ENCODE results near the gene HELZ. TPM values are rescaled to one million over a fixed set of nuclear protein-coding genes. Genes with fewer than 3 reads are reported as not detected.
"Not testable (repeated sequence)": the region's sequence is repeated elsewhere in the genome, so short reads cannot be mapped to it uniquely, and the experiment has no call there.

Gene HELZ
- total RNA-seq, 1 donor from 2014 or later: 28.8 TPM

GRCh38 chr17:67054608-67055007 is 190.4 kb downstream of the HELZ start:
- no peak for DNase-seq (ENCODE audit: low read depth, low spot score)

- no peak for DNase-seq (ENCODE audit: low read depth, low spot score)
Observed at GRCh38 chr17:67054011-67054591, 190.9 kb downstream of the HELZ start.

- DNase-seq (ENCODE audit: low read depth, low spot score): no peak
Observed at GRCh38 chr17:67053438-67054000, 191.5 kb downstream of the HELZ start.

- DNase-seq (ENCODE audit: low read depth, low spot score): no peak
Observed at GRCh38 chr17:67052720-67053437, 192.1 kb downstream of the HELZ start.

- no peak for DNase-seq (ENCODE audit: low read depth, low spot score)
Observed at GRCh38 chr17:67051837-67052236, 193.2 kb downstream of the HELZ start.

- no peak for DNase-seq (ENCODE audit: low read depth, low spot score)
Observed at GRCh38 chr17:67051155-67051538, 193.8 kb downstream of the HELZ start.

- no peak for DNase-seq (ENCODE audit: low read depth, low spot score)
Observed at GRCh38 chr17:67050471-67051154, 194.4 kb downstream of the HELZ start.

GRCh38 chr17:67050066-67050465 is 194.9 kb downstream of the HELZ start:
- DNase-seq (ENCODE audit: low read depth, low spot score): no peak

- DNase-seq (ENCODE audit: low read depth, low spot score): no peak
Observed at GRCh38 chr17:67049025-67049739, 195.8 kb downstream of the HELZ start.

- no peak for DNase-seq (ENCODE audit: low read depth, low spot score)
Observed at GRCh38 chr17:67047382-67047781, 197.6 kb downstream of the HELZ start.

GRCh38 chr17:67046398-67046797 is 198.6 kb downstream of the HELZ start:
- no peak for DNase-seq (ENCODE audit: low read depth, low spot score)

- no peak for DNase-seq (ENCODE audit: low read depth, low spot score)
Observed at GRCh38 chr17:67044940-67045339, 200.1 kb downstream of the HELZ start.

GRCh38 chr17:67044016-67044772 is 200.8 kb downstream of the HELZ start, which contains the start of gene CACNG1:
Gene CACNG1, plus strand, starts transcription at chr17:67044554. Its CDS starts 107 bp downstream, at chr17:67044661.
- DNase-seq (ENCODE audit: low read depth, low spot score): no peak

- DNase-seq (ENCODE audit: low read depth, low spot score): no peak
Observed at GRCh38 chr17:67043283-67043682, 201.7 kb downstream of the HELZ start.

- no peak for DNase-seq (ENCODE audit: low read depth, low spot score)
Observed at GRCh38 chr17:67041941-67042899, 202.8 kb downstream of the HELZ start.

- DNase-seq (ENCODE audit: low read depth, low spot score): no peak
Observed at GRCh38 chr17:67041531-67041930, 203.5 kb downstream of the HELZ start.

- not testable (repeated sequence) for DNase-seq (ENCODE audit: low read depth, low spot score)
Observed at GRCh38 chr17:67041119-67041518, 203.9 kb downstream of the HELZ start.

GRCh38 chr17:67040652-67041051 is 204.3 kb downstream of the HELZ start:
- DNase-seq (ENCODE audit: low read depth, low spot score): no peak

- DNase-seq (ENCODE audit: low read depth, low spot score): no peak
Observed at GRCh38 chr17:67038861-67039365, 206.1 kb downstream of the HELZ start.

All from pulmonary artery endothelial cell (primary cell).